CD4-positive, alpha-beta T cell treated with Interleukin-4 for 4 hours (primary cell): ENCODE results near the gene JAKMIP3.

Source experiments
- DNase-seq: peaks from one replicate; pipeline ENCODE4 v3.0.0-alpha.2; 2020

The JAKMIP3 gene

GRCh38 chr10:132113766-132114365, 48.1 kb downstream of the JAKMIP3 start:
- no peak for DNase-seq

- DNase-seq, result no peak
Measured at GRCh38 chr10:132114953-132115520, 49.3 kb downstream of the JAKMIP3 start.
